HuH-7 (cell line): Measurements from ENCODE around the gene TBC1D5.

Experiments used
- DNase-seq: peaks from one replicate; pipeline ENCODE4 v3.0.0; 2011; ENCODE audit warnings: low spot score

The TBC1D5 gene

DNA sequence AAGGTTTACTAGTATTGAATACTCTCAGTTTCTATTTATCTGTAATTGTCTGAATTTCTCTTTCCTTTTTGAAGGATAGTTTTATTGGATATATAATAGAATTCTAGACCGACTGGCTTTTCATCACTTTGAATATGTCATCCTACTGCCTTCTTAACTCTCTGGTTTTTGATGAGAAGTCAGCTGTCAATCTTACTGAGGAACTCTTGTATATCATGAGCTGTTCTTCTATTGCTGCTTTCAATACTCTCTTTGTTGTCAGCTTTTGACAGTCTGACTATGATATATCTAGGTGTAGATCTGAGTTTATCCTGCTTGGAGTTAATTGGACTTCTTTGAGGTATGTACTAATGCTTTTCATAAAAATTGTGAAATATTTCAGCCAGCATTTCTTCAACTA lies 523.8 kb downstream of the TBC1D5 start:
- no peak for DNase-seq

DNA sequence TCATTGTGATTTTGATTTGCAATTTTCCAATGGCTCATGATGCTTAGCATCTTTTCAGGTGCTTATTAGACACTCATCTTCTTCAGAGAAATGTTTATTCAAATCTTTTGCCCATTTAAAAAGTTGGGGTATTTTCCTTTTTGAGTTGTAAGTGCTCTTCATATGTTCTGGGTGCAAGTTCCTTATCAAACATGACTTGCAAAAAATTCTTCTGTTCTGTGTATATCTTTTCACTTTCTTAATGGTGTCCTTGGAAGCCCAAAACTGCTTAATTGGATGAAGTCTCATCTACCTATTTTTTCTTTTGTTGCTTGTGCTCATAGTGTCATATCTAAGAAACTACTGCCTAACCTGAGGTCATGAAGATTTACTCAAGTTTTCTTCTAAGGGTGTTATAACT lies 524.8 kb downstream of the TBC1D5 start:
- DNase-seq, result no peak

DNA sequence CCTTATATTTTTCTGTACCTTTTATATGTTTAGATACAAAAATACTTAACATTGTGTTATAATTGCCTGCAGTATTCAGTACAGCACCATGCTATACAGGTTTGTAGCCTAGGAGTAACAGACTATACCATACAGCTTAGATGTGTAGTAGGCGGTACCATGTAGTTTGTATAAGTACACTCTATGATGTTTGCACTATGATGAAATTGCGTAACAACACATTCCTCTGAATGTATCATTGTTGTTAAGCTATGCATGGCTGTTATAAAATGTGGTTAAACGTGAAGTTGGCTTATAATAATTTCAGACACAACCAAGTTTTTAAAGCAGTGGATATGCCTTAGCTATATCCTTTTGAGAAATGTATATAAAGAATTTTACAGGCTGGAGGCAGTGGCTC lies 529.3 kb downstream of the TBC1D5 start:
- DNase-seq, result no peak

DNA sequence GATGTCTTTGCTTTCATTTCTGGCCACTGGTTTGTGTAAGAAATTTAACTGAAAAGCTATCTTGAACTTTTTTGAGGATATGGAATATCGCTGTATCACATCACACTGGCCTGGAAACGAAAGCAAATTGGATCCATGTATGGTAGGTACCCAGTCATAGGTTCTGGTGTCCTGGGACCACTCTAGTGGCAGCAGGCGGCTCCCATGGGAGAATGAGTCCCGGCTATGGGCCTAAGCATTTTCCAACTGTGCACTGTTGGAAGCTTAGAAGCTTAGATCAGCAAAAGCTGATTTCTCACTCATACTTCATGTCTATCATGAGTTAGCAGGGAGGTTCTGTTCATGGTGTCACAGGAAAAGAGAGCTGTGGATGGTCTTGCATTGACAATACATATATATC lies 534.5 kb downstream of the TBC1D5 start:
- no peak for DNase-seq

DNA sequence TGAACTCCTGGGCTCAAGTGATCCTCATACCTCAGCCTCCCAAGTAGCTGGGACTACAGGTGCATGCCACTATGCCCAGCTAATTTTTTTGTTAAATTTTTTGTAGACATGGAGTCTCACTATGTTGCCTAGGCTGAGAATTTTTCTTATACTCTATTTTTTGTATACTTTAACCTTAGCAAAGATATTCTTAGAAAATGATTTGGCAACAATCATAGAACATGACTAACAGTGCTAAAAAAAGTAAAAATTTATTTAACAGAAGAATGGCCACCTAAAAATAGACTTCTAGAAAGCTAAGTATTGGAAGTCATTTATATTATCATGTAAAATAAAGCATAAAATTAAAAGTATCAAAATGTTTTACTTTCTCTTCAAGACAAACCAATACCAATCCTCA lies 535.4 kb downstream of the TBC1D5 start:
- no peak for DNase-seq

DNA sequence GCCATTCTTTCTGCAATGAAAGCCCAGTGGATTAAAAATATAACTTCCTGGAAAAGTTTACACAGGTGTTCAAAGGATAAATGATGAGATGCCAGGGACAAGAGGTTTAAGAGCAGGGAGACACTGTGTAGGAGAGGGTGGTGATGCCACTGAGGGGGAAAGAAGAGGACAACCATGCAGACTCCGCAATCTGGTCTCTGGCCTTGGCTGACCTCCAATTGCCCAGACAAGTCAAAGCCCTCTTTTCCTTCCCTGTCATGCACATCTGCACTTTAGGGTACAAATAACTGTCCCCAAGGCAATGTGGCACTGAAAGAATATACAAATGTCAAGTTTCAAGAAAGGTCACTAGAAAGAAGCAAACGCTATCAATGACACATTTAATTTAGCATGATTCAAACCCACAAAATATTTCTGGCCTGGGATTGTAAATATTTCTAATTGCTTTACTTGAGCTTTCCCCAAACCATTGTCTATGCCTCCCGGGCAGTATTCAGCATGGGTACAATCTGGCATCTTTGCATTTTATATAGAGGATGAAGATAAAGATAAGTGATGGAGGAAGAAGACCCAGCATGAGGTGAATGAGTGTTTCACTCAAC lies 538.3 kb downstream of the TBC1D5 start:
- no peak for DNase-seq

DNA sequence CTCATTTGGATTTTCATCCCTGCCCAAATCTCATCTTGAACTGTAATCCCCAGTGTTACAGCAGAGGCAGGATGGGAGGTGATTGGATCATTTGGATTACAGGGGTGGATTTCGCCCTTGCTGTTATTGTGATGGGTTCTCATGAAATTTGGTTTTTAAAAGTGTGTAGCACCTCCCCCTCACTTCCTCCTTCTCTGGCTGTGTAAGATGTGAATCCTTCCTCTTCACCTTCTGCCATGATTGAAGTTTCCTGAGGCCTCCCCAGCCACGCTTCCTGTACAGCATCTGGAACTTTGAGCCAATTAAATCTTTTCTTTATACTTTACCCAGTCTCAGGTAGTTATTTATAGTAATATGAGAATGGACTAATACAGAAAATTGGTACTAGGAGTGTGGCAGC lies 540.9 kb downstream of the TBC1D5 start:
- no peak for DNase-seq

DNA sequence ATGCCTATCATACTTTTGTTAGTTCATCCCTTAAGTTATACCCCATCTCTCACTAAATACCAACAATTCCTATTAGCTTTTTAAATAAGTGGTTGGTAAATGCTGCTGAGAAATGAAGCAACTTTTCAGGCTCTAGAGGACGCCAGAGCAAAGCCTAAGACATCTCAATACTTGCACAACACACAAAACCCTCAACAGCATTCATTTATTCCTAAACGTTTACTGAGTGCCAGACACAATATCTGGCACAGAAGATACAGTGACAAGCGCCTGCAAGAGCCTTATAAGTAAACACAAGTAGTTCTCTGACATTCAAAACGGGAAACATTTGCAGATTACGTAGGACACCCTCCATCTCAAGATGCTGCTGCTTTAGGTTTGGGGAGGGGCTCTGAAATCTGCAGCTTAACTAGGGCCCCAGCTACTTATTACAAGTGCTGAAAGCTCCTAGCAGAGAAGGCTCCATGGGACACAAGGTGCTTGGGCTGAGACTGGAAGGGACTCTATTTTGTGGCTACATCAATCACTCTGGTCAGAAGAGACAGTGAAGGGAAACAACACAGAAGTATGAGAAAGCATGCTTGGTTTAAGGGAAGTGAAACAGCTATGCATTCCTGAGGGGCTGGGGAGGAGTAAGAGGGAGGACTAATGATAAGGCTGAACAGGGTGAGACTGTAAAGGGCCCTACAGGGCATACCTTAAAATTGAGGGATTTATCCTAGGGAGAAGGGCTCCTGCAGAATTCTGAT lies 546.4 kb downstream of the TBC1D5 start:
- DNase-seq, result no peak

DNA sequence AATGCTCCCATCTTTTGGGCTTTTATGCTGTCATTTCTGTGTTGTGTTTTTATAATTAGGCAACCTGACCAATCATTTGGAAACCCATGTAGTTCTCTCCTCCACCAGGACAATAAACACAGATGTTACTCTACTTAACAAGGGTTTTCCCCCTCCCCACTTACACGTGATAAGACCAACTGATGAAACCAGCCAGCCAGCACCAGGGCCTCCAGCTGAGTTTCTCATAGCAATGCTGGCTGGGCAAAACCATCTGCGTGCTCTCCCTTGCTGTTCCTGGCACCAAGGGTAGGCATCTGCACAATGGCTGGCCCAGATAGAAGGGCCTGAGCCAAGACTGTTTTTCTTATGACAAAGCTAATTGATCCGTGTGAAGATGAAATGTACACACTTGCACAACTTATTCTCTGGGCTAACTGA lies 547.2 kb downstream of the TBC1D5 start:
- peak; percentile 15 for DNase-seq

DNA sequence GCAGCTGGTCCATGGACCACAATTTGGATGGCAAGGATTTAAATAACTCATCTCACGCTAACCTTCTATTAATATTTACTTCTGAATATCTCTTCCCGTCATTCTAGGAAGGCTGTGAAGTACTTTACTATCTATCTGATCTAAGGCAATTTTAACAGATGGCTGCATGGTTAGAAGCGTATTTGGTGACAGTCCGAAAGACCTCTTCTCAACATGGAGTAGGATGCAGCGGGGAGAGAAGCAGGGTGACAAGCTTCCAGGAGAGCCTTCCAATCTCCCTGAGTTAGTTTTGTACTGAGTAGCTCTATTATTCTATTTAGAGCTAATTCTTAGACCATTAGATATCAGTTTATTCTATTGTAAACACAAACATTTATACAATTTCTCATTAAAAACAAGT lies 548.3 kb downstream of the TBC1D5 start:
- DNase-seq, result no peak

DNA sequence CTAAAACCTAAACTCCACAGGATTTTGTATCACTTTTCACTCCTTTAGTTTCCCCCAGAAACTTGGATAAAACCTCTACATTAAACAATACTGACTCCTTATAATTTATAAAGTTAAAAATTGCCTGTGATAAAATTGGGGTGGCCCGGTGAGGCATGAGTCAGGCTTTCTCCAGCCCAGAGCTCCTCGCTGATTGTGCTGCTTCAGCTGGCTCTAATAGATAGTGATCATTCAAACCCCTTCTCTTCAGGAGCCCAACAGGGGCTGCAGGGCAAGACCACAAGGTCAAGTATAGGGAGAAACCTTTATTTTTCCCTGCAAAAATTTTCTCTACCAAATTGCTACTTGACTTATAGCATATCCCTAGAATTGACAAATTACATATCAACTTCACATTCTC lies 549.4 kb downstream of the TBC1D5 start:
- no peak for DNase-seq

DNA sequence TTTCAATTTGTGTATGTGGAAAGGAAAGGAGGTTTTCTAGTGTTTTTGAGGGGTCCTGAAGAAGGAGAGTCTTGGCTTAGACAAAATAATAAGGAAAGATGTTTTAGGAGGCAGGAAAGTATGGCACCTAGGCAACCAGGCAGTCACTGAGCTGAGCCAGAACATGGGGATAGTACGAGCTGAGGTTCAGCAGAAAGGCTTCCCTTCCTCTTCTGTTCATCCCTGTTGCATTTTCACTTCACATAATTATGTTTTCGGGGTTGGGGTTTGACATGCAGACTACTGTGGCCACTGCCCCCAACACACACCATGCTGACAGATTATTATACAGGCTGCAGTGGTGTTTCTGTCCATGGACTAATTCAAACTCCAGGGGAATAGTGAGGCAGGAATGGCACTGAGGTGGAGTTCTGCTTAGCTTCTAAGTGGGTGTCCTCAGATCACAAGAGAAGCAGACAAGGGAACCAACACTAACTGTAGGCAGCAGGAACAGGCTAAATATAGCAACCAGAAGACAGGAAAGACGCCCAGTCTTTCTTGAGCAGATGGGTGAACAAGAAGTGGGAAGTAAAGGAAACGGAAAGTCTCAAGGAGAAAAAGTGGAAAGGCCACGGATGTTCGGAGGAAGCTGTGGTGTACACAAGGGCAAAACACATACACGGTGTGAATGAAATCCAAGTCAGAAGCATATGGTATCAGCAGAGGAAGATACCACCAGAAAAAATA lies 551.9 kb downstream of the TBC1D5 start:
- DNase-seq, result no peak

DNA sequence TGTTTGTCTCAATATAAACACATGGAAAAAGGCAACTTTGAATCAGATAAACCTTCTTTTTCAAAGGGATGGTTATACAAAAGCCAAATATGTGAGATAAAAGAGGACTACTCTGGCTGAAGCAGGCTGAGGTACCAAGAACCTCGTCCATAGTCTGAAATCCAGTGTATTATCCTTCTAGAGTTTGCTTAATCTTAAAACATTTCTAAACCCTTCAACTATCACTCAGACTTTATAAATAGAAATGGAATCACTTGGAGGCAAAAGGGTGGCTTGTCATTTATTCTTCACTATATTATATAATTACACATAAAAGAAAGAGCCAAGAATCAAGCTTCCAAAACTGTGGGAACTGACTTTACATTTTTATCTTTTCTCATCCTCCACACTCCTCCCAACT lies 554.1 kb downstream of the TBC1D5 start:
- DNase-seq, result no peak

DNA sequence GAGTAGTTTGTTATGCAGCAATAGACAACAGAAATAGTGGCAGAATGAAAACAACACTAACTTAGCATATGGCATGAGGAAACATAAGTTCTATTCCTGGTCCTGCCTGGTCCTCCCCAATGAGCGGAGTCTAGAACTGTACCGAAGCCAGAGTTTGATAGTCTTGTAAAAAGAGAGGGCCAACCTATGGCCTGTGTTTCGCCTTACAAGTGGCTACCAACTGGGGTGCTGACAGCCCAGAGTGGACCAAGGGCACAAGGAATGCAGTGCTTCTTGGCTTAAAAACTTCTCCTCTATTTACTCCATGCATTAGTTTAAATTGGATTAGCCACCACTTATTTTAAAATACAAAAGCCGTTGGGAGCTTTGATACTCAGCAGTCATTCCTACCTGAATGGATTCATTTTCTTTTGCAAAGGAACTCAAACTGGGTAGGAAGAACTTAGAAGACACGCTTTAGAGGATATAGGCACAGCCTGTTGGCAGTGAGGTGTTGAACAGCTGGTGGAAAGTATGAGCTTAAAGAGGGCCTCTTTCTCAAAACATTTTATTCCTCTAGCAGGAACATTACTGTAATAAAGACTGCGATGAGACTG lies 554.7 kb downstream of the TBC1D5 start:
- DNase-seq, result no peak

DNA sequence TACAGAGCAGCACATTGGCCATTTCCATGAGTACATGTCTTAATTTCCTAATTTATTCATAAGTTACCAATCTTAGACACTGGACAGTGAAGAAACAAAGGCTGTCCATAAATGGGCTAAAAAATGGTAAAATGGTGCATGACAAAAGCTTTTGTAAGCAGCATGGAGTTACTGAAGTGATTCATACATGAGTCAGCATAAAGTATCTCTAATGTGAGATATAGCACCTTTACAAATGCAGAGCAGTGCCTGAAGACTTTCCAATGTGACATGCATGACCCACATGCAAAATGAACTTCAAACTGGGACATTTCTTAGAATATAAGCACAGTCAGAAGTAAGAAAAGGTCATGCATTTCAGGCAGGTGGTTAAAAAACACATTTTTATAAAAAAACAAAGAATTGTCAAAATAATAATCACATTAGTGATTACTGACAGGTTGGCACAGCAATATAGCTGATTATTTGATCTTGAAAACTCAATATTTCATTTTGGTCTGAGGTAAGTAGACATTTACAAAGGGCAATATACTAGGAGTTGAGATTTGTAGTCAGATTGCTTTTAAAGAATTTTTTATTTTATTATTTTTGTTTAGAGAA lies 558.4 kb downstream of the TBC1D5 start:
- no peak for DNase-seq

DNA sequence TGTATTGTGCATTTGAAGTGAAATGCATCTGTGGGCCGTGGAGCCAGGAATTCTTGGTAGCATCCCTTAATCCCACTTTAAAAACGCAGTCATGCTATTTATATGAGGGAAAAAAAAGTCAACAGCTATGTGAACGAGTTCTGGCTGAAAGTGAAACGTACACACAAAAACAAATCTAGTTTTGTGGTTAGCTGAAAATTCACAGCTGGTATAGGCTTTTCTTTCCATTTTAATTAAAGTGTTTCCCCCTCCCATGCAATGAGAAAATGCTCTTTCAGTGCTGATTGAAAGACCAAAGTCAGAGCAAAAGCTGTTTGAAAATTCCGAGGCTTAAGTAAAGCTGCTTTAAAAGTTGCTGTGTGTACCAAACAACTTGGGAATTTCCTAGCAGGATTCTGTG lies 560.3 kb downstream of the TBC1D5 start:
- no peak for DNase-seq

DNA sequence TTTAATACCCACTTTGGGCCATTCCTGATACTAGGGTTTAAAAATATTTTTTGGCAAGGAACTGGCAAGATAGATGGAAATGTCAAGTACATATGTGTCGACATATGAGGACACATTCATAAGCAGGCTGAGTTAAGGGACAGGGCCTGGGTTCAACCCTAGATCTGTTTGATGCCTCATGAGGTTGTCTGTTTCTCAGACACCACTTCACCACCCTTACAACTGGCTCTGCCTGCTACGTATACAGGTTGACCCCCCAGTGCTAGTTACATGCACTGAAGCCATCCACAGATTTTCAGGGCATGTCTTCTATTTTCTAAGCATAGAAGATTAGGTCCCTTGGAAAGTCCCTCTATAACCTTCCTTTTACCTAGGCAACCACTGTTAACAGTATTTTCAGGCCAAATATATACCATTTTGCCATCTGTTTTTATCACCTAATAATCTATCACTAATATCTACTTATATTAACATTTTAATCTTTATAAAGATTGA lies 561.0 kb downstream of the TBC1D5 start:
- no peak for DNase-seq

DNA sequence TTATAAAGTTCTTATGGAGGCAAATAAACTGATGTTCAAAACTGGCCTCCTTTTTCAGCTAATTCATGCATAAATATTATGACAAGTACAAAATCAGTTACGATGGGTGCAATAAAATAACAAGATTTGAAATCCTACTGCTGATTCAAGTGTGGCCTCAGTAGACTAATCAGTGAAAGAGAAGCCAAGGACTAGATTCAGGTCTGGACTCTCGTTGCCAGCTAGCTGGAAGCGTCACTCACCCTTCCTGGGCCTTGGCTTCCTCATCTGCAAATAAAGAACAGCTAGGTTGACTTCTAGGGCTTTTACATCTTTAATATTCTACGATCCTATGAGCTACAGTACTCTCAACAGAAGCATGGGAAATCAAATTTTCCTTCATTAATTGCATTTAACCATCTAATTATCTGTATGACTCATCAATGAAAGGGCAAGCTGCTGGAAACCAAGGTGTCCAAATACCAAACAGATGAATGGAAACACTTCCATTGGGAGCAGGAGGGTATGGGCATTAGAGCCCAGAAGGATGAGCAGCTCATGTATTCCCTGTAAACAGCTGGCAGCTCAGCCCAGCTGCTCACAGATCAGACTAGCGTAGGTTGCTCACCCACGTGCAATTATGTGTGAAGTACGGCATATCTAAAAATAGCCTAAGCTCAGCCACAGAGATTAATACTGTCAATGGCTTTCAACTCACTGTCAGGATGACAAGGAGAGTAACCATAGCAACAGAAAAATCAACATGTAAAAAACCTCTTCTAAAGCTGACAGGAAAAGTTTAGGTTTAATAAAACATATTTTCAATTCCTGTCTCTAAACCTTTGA lies 562.8 kb downstream of the TBC1D5 start:
- DNase-seq, result no peak

DNA sequence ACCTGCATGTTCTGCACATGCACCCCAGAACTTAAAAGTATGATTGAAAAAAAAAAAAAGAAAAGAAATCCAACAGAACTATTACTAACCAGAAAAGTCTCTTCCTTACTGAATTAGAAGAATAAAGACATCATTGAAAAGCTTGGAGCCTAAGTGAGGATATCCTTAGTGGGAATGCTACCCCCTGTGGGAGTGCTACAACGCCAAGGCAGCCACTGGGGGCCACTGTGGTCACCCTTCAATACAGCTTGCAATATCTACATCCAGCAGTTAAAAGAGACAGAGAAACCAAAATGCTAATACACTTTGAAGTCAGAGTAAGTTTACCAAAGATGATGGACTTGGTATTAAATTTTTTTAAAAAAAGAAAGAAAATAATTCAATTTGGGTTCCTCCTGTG lies 565.7 kb downstream of the TBC1D5 start:
- DNase-seq, result no peak

DNA sequence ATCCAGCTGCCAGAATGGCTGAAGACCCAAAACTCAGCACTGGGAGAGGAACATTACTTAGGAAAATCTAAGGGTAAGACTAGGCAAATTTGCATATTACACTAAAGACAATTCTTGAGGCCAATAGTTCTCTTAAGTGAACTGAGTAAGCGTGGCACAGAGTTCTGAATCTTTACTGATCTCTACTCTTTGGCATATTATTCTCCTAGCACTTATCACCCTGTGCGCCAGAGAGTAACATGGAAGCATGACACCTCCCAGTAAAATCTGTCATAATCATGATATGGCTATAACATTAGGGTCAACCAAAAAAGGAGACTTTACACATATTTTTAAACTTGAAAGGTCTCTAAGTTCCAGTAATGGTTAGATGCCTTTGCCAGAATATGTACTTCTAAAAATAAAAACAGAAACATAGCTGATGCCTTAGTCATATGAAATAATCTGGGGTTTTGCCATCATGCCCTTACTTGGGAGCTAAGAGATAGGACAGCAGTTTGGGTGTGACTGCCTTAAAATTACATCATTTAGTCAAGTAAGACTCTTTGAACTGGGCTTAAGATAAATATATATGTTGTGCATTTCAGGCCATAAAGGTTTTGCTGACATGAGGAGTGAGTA lies 567.1 kb downstream of the TBC1D5 start:
- DNase-seq, result no peak

DNA sequence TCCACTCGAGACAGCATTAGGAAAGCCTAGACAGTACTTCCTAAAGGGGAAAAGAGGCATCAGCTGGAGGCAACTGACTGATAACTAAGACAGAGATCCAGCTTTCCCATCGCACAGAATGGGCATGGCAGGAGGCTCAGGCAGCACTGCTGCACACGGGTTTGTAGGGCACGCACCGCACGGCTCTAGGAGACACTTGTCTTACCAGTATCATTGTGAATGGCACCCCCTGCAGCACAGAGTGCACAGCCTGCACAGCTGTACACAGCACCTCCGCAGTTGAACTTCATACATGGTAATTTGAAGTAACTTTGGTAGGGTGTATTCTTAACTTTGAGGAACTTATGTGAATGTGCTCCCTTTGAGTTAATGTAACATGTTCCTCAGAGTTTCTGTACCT lies 576.1 kb downstream of the TBC1D5 start:
- DNase-seq, result no peak
